K562 (cell line): ENCODE results near the gene PRDM16. TPM values are rescaled to one million over a fixed set of nuclear protein-coding genes. Genes with fewer than 3 reads are reported as not detected.

Experiments used
- ATAC-seq: fragments of 200-7000 bp; cut with Tn5 transposase; 3 replicates; pipeline ENCODE4 v1.9.1; 2020; ENCODE audit warnings: moderate library complexity
- BruUV-seq: library from RNA; stranded (reverse); fragments of 400-500 nt; replicated peaks from 2 replicates; lab custom pipeline; 2021; lab: Mats Ljungman, UMichigan
- CTCF ChIA-PET: fragments of 300-600 bp; formaldehyde crosslinking; extraction: SDS; loops from one replicate; lab custom pipeline; 2021; ENCODE audit warnings: low intra/inter-chr PET ratio; lab: Yijun Ruan, JAX
- POLR2A ChIA-PET: fragments of 300-600, 350-650 bp; sonication (Branson Sonifier 250); formaldehyde crosslinking; extraction: SDS; loops from one replicate; lab custom pipeline; 2021; ENCODE audit warnings: antibody characterized with exemption, inconsistent platforms; lab: Yijun Ruan, JAX
- DNase-seq, 4 experiments: peaks; one replicate each; pipeline versions ENCODE4 v3.0.0 to v3.0.0-alpha.2; 2011 to 2018; ENCODE audit warnings: low spot score in 3 of 4, mixed read lengths in 3 of 4; ENCODE audit errors: extremely low read depth in 1 of 4
- FAIRE-seq: peaks from 2 replicates; lab custom pipeline; 2011; peaks lifted over from hg19 to GRCh38; lab: Jason Lieb, UNC
- H2AFZ ChIP-seq: 2 replicates; pipeline ENCODE4 v1.6.0; 2011; ENCODE audit warnings: low read depth, low read length, control low read depth, inconsistent platforms
- H3K27ac ChIP-seq: fragments of 200-600 bp; 3 replicates; pipeline ENCODE4 v1.8.0; 2011; ENCODE audit warnings: low read depth, mild to moderate bottlenecking, control low read depth, inconsistent platforms, low read length, moderate library complexity, mixed read lengths; ENCODE audit errors: extremely low read depth
- H3K27me3 ChIP-seq, 2 experiments: fragments of 300-600 bp in 1 of 2; 2 replicates in 1 of 2; 3 replicates in 1 of 2; pipeline versions ENCODE4 v1.6.0 to v1.8.0; 2011; ENCODE audit warnings: inconsistent platforms in 2 of 2, low read length in 2 of 2, mild to moderate bottlenecking in 1 of 2, mixed read lengths in 1 of 2, moderate library complexity in 1 of 2; ENCODE audit not compliant: control insufficient read depth in 2 of 2, insufficient read depth in 2 of 2
- H3K36me3 ChIP-seq: fragments of 300-600 bp; 3 replicates; pipeline ENCODE4 v1.8.0; 2011; ENCODE audit warnings: mild to moderate bottlenecking, low read length, inconsistent platforms; ENCODE audit not compliant: control insufficient read depth, insufficient read depth
- H3K4me1 ChIP-seq, 2 experiments: fragments of 200-600 bp in 1 of 2; replicated peaks in 1 of 2; 2 replicates in 1 of 2; 3 replicates in 1 of 2; pipeline versions ENCODE4 v1.5.1 to v1.8.0; 2011; ENCODE audit warnings: inconsistent platforms in 2 of 2, low read length in 2 of 2, mild to moderate bottlenecking in 1 of 2, mixed read lengths in 1 of 2, moderate library complexity in 1 of 2; ENCODE audit not compliant: control insufficient read depth in 2 of 2, insufficient read depth in 2 of 2
- H3K4me2 ChIP-seq: 2 replicates; pipeline ENCODE4 v1.6.1; 2011; ENCODE audit warnings: low read length, control low read depth, inconsistent platforms, mixed read lengths; ENCODE audit not compliant: insufficient read depth
- H3K4me3 ChIP-seq: fragments of 200-600 bp; sonication (generic), shearing (Covaris generic); 2 replicates; pipeline ENCODE4 v1.5.1; 2016; ENCODE audit warnings: control low read depth, inconsistent platforms
- H3K79me2 ChIP-seq: fragments of 200-600 bp; 3 replicates; pipeline ENCODE4 v1.8.0; 2011; ENCODE audit warnings: low read length, inconsistent platforms; ENCODE audit not compliant: control insufficient read depth, insufficient read depth
- H3K9ac ChIP-seq, 2 experiments: 2 replicates each; pipeline versions ENCODE4 v1.6.0 to v1.6.1; 2011; ENCODE audit warnings: low read depth in 2 of 2, low read length in 2 of 2, control low read depth in 1 of 2, inconsistent platforms in 1 of 2, mild to moderate bottlenecking in 1 of 2, mixed read lengths in 1 of 2; ENCODE audit not compliant: insufficient read depth in 1 of 2
- H3K9me1 ChIP-seq: one replicate; pipeline ENCODE4 v1.6.0; 2011; ENCODE audit warnings: inconsistent platforms, mild to moderate bottlenecking, low read length, moderate library complexity; ENCODE audit not compliant: control insufficient read depth, insufficient read depth
- H3K9me3 ChIP-seq: replicated peaks from 2 replicates; pipeline ENCODE4 v1.5.1; 2011; ENCODE audit warnings: low read depth, low read length, inconsistent platforms; ENCODE audit not compliant: control insufficient read depth, insufficient read depth
- H4K20me1 ChIP-seq: replicated peaks from 2 replicates; pipeline ENCODE4 v1.6.1; 2011; ENCODE audit warnings: low read length, inconsistent platforms, mixed read lengths; ENCODE audit not compliant: control insufficient read depth, insufficient read depth
- KLF1 ChIP-seq: fragments of 450-650 bp; IDR thresholded peaks from 2 replicates; pipeline ENCODE4 v1.6.1; 2016; ENCODE audit warnings: missing genetic modification characterization, missing compliant biosample characterization
- SAFB ChIP-seq: fragments of 200-400 bp; formaldehyde crosslinking; IDR thresholded peaks from 2 replicates; pipeline ENCODE4 v1.6.1; 2017; ENCODE audit warnings: low read depth, low read length, borderline replicate concordance
- ZNF165 ChIP-seq: fragments of 250-450 bp; sonication (Bioruptor Pico); IDR thresholded peaks from 2 replicates; pipeline ENCODE4 v1.4.0; 2020; ENCODE audit warnings: borderline replicate concordance
- WGBS: fragments of 100-300 bp; shearing (Covaris generic); methylation state at CpG from one replicate; pipeline ENCODE4 v1.1.6; 2016; ENCODE audit warnings: low coverage, mixed read lengths; ENCODE audit not compliant: insufficient coverage; ENCODE audit errors: missing lambda C conversion rate; 5-methylcytosine and 5-hydroxymethylcytosine counted together
- in situ Hi-C: fragments of 300-500 bp; cut with MboI; formaldehyde crosslinking; loops from 4 replicates; pipeline ENCODE4 v1.15.0; 2018; ENCODE audit warnings: inconsistent platforms, mixed read lengths
- intact Hi-C: fragments of 100-400 bp; cut with micrococcal nuclease; formaldehyde crosslinking; loops from 2 replicates; pipeline ENCODE4 v1.14.2; 2022
- polyA plus RNA-seq, 8 experiments: library from polyadenylated mRNA; depleted of rRNA in 4 of 8; stranded (reverse) in 5 of 8; unstranded in 3 of 8; fragments of >200 nt; fragmentation: Nextera tagmentation in 2 of 8; fragmentation: Illumina TruSeq in 1 of 8; extraction: Ambion mirVana in 2 of 8; extraction: Trizol in 1 of 8; gene quantifications; 2 replicates each; pipeline versions ENCODE4 v1.2.1 to v1.2.3, GENCODE V29; 2011 to 2014; ENCODE audit warnings: inconsistent platforms in 1 of 8, missing spikeins in 1 of 8
- total RNA-seq, 7 experiments: library from RNA; depleted of rRNA in 6 of 7; stranded (reverse); fragments of >200 nt in 6 of 7; fragmentation: Illumina TruSeq in 2 of 7; extraction: Trizol in 2 of 7; gene quantifications; 2 replicates each; pipeline versions ENCODE4 v1.2.1 to v1.2.3, GENCODE V29; 2011 to 2021; ENCODE audit warnings: low replicate concordance in 1 of 7
- TF ChIP-seq, protein P1 (sequence below): fragments of 450-650 bp; IDR thresholded peaks from 2 replicates; pipeline ENCODE4 v1.6.1; 2017; ENCODE audit warnings: mild to moderate bottlenecking, moderate library complexity
- TF ChIP-seq, protein P2 (sequence below): fragments of 450-650 bp; IDR thresholded peaks from 2 replicates; pipeline ENCODE4 v1.6.1; 2016; ENCODE audit warnings: missing biosample characterization, missing genetic modification characterization

Gene PRDM16
- total and polyA plus RNA-seq, 9 of the 15 experiments (the other 6 are each of a cell fraction or from before 2014, with no cell fraction given) = 0.10 to 0.27 TPM; not detected in 7

DNA sequence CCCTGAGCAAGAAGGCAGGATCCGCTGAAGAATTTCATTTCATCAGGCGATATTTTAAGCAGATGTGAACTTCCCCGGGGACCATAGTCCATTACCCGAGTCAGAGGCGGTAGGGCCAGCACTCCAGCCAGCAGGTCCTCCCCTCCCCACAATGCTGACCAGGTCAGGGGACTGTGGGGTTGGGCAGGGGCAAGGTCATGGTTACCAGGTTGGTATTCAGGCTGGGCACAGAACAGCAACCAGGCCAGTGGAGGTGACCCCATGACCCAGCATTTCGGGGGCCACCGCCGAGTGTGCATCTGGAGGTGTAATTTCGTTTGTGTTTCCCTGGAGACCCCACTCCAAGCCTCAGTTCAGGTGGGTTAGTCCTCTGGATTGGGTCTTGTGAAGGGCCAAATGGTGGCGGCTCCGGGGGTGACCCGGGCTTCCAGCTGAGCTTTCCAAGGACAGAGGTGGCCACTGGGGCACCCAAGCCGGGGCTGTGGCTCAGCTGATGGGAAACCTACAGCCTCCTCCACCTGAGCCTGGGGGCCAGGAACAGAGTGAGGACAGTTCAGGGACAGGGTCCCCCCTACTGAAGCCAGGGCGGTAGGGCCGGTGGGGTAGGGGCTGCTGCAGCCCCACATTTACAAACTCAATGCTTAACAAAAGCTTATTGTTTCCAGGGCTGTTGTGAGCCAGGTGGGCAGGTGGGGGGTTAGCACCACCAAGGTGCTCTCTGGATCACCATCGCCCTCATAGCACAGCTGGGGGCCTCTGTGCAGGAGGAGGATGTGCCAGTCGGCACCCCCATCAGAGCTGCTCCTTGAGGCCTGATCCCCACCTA lies 2.8 kb downstream of the PRDM16 start:
- Histone ChIP-seq H3K79me2 (no peaks in the 10 kb centered on the region), H3K36me3 (no peaks in the 10 kb centered on the region), H3K27me3 (peaks cover 21 to 35% of the 10 kb centered on the region in 2 experiments), H3K4me1 (peaks cover 0 to 5% of the 10 kb centered on the region in 2 experiments; a peak in 1 of 5 replicates), H2AFZ (no peak overlapping the region), H3K9me3 (no peaks in the 10 kb centered on the region), H3K9ac (no peak overlapping the region), H3K27ac (no peak overlapping the region), H3K4me2 (no peak overlapping the region), H3K9me1 (no peaks in the 10 kb centered on the region), H3K4me3 (no peak overlapping the region), H4K20me1 (peaks cover 9% of the 10 kb centered on the region; the same call in 1 of the 2 replicates)
- intact Hi-C loops (no loop called here), in situ Hi-C loops (no loop called here)
- TF ChIP-seq ZNF165 (CRISPR knock-in tag) (no peak), SAFB (no peak), KLF1 (no peak)
- TF ChIP-seq, protein P1, sequence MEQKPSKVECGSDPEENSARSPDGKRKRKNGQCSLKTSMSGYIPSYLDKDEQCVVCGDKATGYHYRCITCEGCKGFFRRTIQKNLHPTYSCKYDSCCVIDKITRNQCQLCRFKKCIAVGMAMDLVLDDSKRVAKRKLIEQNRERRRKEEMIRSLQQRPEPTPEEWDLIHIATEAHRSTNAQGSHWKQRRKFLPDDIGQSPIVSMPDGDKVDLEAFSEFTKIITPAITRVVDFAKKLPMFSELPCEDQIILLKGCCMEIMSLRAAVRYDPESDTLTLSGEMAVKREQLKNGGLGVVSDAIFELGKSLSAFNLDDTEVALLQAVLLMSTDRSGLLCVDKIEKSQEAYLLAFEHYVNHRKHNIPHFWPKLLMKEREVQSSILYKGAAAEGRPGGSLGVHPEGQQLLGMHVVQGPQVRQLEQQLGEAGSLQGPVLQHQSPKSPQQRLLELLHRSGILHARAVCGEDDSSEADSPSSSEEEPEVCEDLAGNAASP = no peak
- TF ChIP-seq, protein P2, sequence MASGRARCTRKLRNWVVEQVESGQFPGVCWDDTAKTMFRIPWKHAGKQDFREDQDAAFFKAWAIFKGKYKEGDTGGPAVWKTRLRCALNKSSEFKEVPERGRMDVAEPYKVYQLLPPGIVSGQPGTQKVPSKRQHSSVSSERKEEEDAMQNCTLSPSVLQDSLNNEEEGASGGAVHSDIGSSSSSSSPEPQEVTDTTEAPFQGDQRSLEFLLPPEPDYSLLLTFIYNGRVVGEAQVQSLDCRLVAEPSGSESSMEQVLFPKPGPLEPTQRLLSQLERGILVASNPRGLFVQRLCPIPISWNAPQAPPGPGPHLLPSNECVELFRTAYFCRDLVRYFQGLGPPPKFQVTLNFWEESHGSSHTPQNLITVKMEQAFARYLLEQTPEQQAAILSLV = no peak
- no peak for ATAC-seq
- 11% methylated on average over 17 of the region's 17 CpGs for WGBS
- POLR2A ChIA-PET = interaction anchor here (0.5 to 0.6 kb wide), 2 partner anchors 11 to 12 kb away, joined by 3 read pairs; no protein-coding TSS in a partner anchor
- CTCF ChIA-PET = no interaction called here
- FAIRE-seq = no peak
- no TSS peak for BruUV-seq
- DNase-seq = no peak
